Breast epithelium (tissue), 3 donors: ENCODE data around the gene PRKN.
"Not testable (repeated sequence)": the region's sequence is repeated elsewhere in the genome, so short reads cannot be mapped to it uniquely, and the experiment has no call there.

Experiments used
- POLR2A ChIP-seq: fragments of 450-650 bp; IDR thresholded peaks from one replicate; pipeline ENCODE4 v1.6.1; 2016; ENCODE audit warnings: antibody characterized with exemption, mild to moderate bottlenecking, moderate library complexity
- POLR2AphosphoS5 ChIP-seq, 3 donors: sonication (generic); formaldehyde crosslinking; IDR thresholded peaks; one replicate each; pipeline ENCODE4 v1.6.1; 2017; ENCODE audit warnings: antibody characterized with exemption in 3 of 3
- TF ChIP-seq, protein P1 (sequence below), 3 donors: fragments of 450-650 bp; IDR thresholded peaks; one replicate each; pipeline ENCODE4 v1.5.1; 2016 to 2017; ENCODE audit warnings: antibody characterized with exemption in 3 of 3, mild to moderate bottlenecking in 3 of 3, moderate library complexity in 3 of 3

DNA sequence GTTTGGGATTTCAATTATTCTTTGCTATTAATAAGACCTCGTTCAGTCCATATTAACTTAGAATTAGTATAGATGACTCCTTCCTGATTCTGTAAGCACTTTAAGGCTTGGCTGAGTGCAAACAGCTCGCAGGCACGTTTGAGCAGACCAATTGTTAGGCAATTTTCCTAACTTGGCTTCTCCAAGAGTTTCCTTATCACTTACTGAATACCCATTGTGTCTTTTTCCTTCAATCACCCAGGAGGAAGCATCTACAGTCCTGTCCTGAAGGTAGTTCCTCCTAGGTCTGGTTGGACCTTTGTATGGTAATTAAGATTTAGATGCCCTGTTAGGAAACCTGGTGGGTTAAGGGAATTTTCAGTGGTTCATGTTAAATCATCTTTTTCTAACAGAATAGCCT is 1414.1 kb downstream of the PRKN start:
- TF ChIP-seq, protein P1, sequence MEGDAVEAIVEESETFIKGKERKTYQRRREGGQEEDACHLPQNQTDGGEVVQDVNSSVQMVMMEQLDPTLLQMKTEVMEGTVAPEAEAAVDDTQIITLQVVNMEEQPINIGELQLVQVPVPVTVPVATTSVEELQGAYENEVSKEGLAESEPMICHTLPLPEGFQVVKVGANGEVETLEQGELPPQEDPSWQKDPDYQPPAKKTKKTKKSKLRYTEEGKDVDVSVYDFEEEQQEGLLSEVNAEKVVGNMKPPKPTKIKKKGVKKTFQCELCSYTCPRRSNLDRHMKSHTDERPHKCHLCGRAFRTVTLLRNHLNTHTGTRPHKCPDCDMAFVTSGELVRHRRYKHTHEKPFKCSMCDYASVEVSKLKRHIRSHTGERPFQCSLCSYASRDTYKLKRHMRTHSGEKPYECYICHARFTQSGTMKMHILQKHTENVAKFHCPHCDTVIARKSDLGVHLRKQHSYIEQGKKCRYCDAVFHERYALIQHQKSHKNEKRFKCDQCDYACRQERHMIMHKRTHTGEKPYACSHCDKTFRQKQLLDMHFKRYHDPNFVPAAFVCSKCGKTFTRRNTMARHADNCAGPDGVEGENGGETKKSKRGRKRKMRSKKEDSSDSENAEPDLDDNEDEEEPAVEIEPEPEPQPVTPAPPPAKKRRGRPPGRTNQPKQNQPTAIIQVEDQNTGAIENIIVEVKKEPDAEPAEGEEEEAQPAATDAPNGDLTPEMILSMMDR (IDR thresholded peaks at IDR 0.05) = not testable (repeated sequence)
- not testable (repeated sequence) for TF ChIP-seq POLR2A; POLR2AphosphoS5 (IDR thresholded peaks at IDR 0.05)
